Mucosa of descending colon (tissue), 3 donors: ENCODE data around the gene MYH9. TPM values are rescaled to one million over a fixed set of nuclear protein-coding genes. Genes with fewer than 3 reads are reported as not detected.
"Not testable (repeated sequence)": the region's sequence is repeated elsewhere in the genome, so short reads cannot be mapped to it uniquely, and the experiment has no call there.

ENCODE experiments used
- ATAC-seq: fragments of 200-7000 bp; cut with Tn5 transposase; one replicate; pipeline ENCODE4 v1.9.1; 2020; ENCODE audit warnings: mild to moderate bottlenecking, moderate library complexity
- DNase-seq, 3 donors: peaks; one replicate each; pipeline ENCODE4 v3.0.0-alpha.2; 2020
- H3K36me3 ChIP-seq: fragments of 200-600 bp; one replicate; pipeline ENCODE4 v1.8.0; 2021; ENCODE audit warnings: low read depth, mild to moderate bottlenecking
- H3K4me1 ChIP-seq: fragments of 200-600 bp; one replicate; pipeline ENCODE4 v1.8.0; 2021; ENCODE audit warnings: low read depth, mild to moderate bottlenecking
- H3K4me3 ChIP-seq: fragments of 200-600 bp; one replicate; pipeline ENCODE4 v1.8.0; 2021; ENCODE audit warnings: mild to moderate bottlenecking
- H3K9me3 ChIP-seq: fragments of 200-600 bp; one replicate; pipeline ENCODE4 v1.8.0; 2021; ENCODE audit warnings: mild to moderate bottlenecking
- intact Hi-C, 2 donors: fragments of 100-400 bp; cut with DNase I in 1 of 2; cut with micrococcal nuclease in 1 of 2; formaldehyde crosslinking; loops; one replicate each; pipeline versions ENCODE4 v1.11.0 to v1.11.1; 2022; cut with DNase I, micrococcal nuclease
- total RNA-seq, 3 donors: library from RNA; stranded (reverse); fragmentation: NEBNext Ultra II Directional in 2 of 3; extraction: Animal tissue kit (Norgen Biotek cat#: 25700) in 2 of 3; gene quantifications; one replicate each; pipeline versions ENCODE4 v1.2.1 to v1.2.4, GENCODE V29; 2021 to 2023
- TF ChIP-seq, protein P1 (sequence below): fragments of 200-600 bp; IDR thresholded peaks from one replicate; pipeline ENCODE4 v1.8.0; 2022; ENCODE audit warnings: antibody characterized with exemption, mild to moderate bottlenecking
- donor health status: DM: no; HTN: no; CAD: no; lungs with moderate emphysema.
- donor health status: DM: no; HTN: no; CAD: no.
- donor health status: DM: no; HTN: yes; CAD: no.

MYH9 gene
- total RNA-seq, 3 donors from 2014 or later, result 501 to 831 (median 599) TPM

DNA sequence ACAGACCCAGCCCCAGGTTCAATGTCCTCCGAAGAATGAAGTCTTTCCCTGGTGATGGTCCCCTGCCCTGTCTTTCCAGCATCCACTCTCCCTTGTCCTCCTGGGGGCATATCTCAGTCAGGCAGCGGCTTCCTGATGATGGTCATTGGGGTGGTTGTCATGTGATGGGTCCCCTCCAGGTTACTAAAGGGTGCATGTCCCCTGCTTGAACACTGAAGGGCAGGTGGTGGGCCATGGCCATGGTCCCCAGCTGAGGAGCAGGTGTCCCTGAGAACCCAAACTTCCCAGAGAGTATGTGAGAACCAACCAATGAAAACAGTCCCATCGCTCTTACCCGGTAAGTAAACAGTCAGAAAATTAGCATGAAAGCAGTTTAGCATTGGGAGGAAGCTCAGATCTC lies 120.7 kb downstream of the MYH9 start:
- no peaks in the 10 kb centered on the region for H3K9me3 ChIP-seq
- H3K36me3 ChIP-seq, result no peaks in the 10 kb centered on the region

DNA sequence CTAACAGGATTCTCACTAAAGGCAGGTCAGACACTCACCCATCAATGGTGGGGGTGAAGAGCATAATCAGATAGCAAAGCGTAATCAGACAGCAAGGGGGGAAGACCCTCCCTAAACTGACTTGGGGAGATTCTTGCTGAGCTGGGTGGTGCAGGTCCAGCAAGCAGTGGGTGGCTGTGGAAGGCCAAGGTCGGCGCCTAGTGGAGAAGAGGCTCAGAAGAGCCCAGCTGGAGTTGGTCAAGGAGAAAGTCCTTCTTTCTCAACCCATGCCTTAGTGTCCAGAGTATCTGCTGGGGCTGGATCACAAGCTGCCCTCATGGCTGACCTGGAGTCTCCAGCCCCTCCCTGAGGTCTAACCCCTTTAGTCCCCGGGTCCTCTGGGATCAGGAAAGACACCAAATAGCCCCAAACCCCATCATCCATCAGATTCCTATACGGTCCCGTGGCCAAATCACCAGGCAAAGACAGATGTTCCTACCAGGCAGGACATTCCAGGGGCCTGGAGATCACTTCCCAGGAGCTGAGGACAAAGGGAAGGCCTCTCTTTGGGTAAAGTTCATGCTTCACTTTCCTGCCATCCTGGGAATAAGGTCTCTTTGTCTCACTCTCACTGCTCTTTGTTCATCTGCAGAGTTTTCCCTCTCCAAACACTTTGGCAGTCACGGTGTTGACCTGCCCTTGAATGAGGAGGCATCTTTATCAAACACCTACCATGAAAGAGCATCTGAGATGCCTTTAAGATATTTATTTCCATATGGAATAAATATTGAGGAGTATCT lies 123.7 kb downstream of the MYH9 start:
- intact Hi-C loops, H3K4me3 ChIP-seq, ATAC-seq, H3K9me3 ChIP-seq, DNase-seq, H3K36me3 ChIP-seq, H3K4me1 ChIP-seq: not testable (repeated sequence)

More for the DNA sequence above, 120.7 kb downstream of the MYH9 start:
- no peak for ATAC-seq
- Histone ChIP-seq H3K4me1 (no peaks in the 10 kb centered on the region), H3K4me3 (no peak overlapping the region)
- DNase-seq, result peak in 1 of 3 donors; percentile 6
- intact Hi-C loops, result no loop called here
- TF ChIP-seq, protein P1, sequence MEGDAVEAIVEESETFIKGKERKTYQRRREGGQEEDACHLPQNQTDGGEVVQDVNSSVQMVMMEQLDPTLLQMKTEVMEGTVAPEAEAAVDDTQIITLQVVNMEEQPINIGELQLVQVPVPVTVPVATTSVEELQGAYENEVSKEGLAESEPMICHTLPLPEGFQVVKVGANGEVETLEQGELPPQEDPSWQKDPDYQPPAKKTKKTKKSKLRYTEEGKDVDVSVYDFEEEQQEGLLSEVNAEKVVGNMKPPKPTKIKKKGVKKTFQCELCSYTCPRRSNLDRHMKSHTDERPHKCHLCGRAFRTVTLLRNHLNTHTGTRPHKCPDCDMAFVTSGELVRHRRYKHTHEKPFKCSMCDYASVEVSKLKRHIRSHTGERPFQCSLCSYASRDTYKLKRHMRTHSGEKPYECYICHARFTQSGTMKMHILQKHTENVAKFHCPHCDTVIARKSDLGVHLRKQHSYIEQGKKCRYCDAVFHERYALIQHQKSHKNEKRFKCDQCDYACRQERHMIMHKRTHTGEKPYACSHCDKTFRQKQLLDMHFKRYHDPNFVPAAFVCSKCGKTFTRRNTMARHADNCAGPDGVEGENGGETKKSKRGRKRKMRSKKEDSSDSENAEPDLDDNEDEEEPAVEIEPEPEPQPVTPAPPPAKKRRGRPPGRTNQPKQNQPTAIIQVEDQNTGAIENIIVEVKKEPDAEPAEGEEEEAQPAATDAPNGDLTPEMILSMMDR, result no peak

DNA sequence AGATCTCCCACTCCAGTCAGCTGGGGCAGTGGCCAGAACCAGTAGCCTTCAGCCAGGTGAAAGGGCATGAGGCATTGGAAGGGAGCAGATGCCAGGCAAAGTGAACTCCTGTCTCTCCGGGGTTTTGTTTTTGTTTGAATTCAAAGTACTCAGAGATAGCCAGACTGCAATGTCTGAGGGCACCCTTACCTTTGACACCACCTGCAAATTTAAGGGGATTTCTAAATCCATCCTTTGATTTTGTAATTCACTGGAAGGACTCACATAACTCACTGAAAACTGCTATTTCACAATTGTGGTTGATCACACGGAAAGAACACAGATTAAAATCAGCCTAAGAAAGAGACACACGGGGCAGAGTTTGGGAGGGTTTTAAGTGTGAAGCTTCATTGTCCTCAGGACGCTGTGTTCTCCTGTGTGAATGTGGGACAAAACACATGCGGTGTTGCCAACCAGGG lies 124.5 kb downstream of the MYH9 start:
- DNase-seq, H3K4me1 ChIP-seq, H3K36me3 ChIP-seq, ATAC-seq, H3K4me3 ChIP-seq, intact Hi-C loops, H3K9me3 ChIP-seq: not testable (repeated sequence)

DNA sequence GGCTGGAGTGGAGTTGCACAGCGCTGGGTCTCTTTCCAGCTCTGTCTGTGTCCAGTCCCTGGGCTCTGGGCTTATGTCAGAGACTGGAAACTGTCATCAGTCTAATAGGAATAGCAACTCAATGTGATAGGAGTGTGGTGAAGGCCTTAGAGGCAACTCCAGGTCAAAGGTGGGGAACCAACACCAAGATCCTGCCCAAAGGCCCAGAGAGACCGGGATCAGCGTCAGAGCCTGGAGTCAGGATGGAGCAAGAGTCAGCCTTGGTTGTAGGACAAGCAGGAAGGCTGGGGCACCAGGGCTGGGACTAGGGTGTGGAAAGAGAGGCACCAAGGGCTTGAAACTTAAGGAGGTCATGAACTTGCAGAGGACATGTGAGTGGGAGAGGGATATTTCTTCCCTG lies 125.5 kb downstream of the MYH9 start:
- not testable (repeated sequence) for H3K4me3 ChIP-seq

DNA sequence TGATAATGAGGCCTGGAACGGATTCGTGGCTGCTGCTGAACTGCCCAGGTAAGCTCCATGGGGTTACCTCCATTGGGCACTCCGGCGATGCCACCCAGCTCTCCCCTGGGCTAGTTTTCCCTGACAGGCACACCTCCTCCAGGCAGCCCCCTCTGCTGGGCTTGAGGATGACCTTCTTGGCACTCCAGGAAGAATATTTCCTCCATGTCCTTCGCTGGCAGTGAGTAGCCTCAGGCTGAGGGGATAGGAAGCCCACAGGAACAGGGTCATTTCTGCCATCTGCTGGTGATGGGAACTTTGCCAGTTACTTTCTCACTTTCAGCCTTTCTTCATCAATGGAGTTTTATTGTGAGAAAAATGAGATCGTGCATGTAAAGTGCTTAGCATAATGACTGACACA lies 126.1 kb downstream of the MYH9 start:
- DNase-seq, intact Hi-C loops, H3K9me3 ChIP-seq, ATAC-seq, H3K4me3 ChIP-seq, H3K4me1 ChIP-seq, H3K36me3 ChIP-seq: not testable (repeated sequence)

More for the DNA sequence above, 125.5 kb downstream of the MYH9 start:
- DNase-seq, H3K9me3 ChIP-seq, H3K4me1 ChIP-seq, ATAC-seq, H3K36me3 ChIP-seq, intact Hi-C loops: not testable (repeated sequence)

DNA sequence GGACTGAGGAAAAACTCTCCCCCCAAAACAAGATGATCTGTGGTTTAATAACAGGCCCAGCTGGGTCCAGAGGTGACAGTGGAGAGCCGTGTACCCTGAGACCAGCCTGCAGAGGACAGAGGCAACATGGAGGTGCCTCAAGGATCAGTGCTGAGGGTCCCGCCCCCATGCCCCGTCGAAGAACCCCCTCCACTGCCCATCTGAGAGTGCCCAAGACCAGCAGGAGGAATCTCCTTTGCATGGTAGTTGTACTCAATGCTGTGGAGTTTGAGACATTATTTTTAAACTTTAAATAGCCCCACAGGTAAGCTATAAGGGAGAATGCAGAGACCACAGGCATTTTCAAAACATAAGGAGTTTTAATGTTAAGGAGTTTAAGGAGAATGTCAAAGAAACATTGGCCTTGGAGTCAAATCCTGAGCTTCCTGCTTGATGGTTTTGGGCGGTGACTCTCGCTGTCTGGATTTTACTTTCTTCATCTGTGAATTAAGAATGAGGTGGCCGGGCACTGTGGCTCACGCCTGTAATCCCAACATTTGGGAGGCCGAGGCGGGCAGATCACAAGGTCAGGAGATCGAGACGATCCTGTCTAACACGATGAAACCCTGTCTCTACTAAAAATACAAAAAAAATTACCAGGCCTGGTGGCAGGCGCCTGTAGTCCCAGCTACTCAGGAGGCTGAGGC lies 128.0 kb downstream of the MYH9 start:
- peaks cover 10% of the 10 kb centered on the region for H3K4me1 ChIP-seq
- H3K36me3 ChIP-seq, result no peaks in the 10 kb centered on the region
- intact Hi-C loops, result no loop called here
- H3K9me3 ChIP-seq, result no peaks in the 10 kb centered on the region
- TF ChIP-seq, protein P1, result no peak
- no peak overlapping the region for H3K4me3 ChIP-seq
- no peak for DNase-seq
- no peak for ATAC-seq

DNA sequence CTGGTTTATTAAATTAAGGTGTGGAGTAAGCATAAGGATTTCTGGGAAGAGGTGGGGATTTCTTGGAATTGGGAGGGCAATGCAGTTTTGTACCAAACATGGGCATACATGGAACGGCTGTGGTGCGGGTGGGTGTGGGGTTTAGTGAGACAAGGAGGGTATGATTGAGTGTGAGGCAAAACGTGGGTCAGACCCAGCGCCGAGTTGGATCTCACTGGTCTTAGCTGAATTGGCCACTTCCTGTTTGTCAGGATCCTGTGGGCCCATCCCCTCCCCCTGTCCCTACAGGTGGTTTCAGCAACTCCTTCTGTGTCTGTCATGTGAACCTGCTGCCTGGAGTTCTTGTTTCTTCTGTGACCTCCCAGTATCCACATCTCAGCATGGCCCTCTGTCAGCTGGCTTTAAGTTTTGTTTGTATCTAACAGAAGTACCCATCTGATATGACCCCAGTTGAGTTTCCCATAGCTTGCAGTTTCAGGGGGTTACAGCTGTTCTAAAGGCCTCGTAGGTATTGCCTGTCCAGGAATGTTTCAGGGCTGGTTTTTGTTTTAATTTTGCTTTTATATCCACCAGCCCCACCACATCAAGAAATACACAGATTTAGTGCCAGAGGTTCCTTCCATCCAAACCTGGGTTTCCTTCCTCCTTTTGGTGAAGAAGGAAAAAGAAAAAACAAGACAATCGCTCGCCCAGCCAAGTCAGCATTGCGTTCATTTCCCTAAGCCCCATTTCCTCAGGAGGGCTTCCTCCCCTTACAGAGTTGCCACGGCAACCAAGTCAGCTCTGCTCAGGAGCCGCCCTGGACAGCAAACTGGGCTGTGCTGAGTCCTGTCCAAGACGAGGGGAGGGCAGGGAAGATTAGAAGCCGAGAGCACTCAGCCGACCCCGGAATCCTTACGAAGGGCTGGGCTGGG lies 128.8 kb downstream of the MYH9 start:
- DNase-seq (peak in 2 of 3 donors; percentile 24 to 36), ATAC-seq (peak; percentile 19)
- intact Hi-C loops, result no loop called here
- TF ChIP-seq, protein P1, result no peak
- no peaks in the 10 kb centered on the region for H3K36me3 ChIP-seq
- H3K4me1 ChIP-seq, result peaks cover 17% of the 10 kb centered on the region
- H3K9me3 ChIP-seq, result no peaks in the 10 kb centered on the region
- H3K4me3 ChIP-seq, result no peak overlapping the region
